Left kidney (tissue), 2 donors: ENCODE measurements around the gene NEMF. TPM values are rescaled to one million over a fixed set of nuclear protein-coding genes. Genes with fewer than 3 reads are reported as not detected.
"Not testable (repeated sequence)": the region's sequence is repeated elsewhere in the genome, so short reads cannot be mapped to it uniquely, and the experiment has no call there.

Source experiments
- DNase-seq: peaks from one replicate; pipeline ENCODE4 v3.0.0-alpha.2; 2013
- polyA plus RNA-seq: library from polyadenylated mRNA; unstranded; fragments of 120-200 nt; gene quantifications from one replicate; pipeline ENCODE4 v1.2.1, GENCODE V29; 2013; ENCODE audit not compliant: insufficient read length

The NEMF gene
- polyA plus RNA-seq, 1 donor = 97.8 TPM

- no peak for DNase-seq
Observed at GRCh38 chr14:49879646-49880204, 27.1 kb upstream of the NEMF start.

DNA sequence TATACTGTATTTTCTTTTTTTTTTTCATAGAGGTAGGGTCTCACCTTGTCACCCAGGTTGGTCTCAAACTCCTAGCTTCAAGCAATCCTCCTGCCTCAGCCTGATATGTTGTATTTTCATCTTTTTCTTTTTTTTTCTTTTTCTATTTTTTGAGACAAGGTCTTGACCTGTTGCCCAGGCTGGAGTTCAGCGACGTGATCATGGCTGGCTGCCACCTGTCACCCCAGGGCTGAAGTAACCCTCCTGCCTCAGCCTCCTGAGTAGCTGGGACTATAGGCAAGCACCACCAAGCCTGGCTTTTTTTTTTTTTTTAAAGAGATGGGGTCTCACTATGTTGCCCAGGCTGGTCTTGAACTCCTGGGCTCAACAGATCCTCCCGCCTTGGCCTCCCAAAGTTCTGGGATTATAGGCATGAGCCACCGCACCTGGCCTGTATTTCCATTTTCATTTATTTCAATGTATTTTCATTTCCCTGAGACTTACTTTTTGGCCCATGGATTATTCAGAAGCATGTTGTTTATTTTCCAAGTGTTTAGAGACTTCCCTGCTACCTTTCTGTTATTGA is 24.1 kb upstream of the NEMF start:
- no peak for DNase-seq

- DNase-seq = no peak
Observed at GRCh38 chr14:49875640-49876198, 23.1 kb upstream of the NEMF start.

DNA sequence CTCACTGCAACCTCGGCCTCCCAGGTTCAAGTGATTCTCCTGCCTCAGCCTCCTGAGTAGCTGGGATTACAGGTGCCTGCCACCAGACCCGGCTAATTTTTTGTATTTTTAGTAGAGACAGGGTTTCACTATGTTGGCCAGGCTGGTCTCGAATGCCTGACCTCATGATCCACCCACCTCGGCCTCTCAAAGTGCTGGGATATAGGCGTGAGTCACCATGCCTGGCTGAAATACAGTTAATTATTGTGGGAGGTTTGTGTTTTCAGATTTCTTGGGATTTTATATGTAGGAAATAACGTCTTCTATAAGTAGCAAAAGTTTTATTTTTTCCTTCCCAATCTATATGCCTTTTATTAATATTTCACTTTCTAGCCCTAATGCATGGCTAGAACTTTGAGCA is 21.0 kb upstream of the NEMF start:
- not testable (repeated sequence) for DNase-seq

DNA sequence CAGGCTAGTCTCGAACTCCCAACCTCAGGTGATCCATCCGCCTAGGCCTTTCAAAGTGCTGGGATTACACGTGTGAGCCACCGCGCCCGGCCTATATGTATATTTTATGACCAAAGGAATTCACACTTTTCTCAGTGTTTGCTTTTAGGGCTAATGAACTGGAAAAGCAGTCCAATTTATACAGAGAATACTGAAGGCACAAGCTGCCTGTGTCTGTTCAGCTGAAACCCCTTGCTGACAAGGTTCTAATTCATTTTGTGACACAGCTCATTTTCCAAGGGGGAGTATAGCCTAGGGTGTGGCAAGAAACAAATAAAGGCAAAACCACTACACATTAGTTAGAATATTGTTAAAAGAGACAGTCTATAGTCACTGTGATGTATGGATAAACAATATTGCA is 18.3 kb upstream of the NEMF start:
- DNase-seq = no peak

- no peak for DNase-seq
Observed at GRCh38 chr14:49868720-49869114, 16.1 kb upstream of the NEMF start.

DNA sequence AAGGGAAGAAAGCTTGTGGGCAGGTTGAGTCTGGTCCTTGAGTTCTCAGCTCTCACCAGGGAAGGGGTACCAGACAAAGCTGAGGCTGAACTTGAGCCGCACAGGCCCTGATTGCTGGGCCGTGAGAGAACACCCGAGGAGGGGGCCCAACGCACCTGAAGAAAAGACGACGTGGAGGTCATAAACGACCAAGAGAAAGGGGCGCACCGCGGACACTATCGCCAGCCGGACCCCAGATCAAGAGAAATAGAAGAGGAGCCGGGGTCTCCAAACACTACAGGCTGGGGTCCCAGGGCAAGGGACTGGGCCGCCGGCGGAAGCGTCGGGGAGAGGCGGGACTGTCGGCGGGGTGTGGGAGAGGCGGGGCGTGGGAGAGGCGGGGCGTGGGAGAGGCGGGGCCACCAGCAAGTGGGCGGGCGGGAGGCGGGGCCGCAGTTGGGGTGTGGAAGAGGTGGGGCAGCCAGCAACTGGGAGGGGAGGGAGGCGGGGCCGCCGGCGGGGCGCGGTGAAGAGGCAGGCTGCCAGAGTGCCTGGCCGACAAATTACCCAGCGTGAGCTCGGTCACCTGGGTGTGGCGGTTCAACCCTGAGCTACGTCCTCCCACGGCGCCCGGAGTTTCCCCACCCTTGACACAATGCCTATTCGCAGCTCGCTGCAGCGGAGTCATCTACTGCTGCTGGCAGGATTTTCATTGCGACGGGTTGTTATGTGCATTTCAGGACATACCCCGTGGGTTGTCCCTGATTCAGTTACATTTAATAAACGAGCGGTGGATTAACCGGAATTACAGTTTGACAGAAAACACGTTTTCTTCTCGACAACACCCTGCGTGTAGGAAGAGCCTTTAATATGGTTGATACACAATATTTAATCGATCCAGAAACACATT is 15.5 kb upstream of the NEMF start:
- peak; percentile 90 for DNase-seq

GRCh38 chr14:49865431-49865859 is 12.9 kb upstream of the NEMF start:
- DNase-seq = no peak

- no peak for DNase-seq
Observed at GRCh38 chr14:49863487-49864281, 11.1 kb upstream of the NEMF start.

GRCh38 chr14:49862089-49862673 is 9.6 kb upstream of the NEMF start:
- DNase-seq = peak; percentile 92

DNA sequence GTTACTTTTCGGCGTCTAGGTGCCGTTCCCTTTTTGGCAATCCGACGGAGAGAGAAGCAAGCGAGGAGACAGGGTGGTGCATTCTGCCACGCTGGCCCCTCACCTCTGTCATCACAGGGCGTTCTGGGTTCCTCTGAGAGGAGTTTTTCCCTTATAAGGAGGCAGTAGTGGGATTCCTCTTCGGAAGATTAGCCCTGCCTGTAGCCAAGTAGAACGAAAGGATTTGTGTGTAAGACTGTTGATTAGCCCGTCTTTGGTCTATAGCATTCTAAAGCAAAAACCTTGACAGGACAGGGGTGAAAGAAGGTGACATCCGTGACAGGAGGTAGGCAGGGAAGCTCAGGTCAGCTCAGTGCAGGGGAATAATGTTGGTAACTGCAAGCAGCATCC is 9.1 kb upstream of the NEMF start:
- DNase-seq = peak; percentile 77

DNA sequence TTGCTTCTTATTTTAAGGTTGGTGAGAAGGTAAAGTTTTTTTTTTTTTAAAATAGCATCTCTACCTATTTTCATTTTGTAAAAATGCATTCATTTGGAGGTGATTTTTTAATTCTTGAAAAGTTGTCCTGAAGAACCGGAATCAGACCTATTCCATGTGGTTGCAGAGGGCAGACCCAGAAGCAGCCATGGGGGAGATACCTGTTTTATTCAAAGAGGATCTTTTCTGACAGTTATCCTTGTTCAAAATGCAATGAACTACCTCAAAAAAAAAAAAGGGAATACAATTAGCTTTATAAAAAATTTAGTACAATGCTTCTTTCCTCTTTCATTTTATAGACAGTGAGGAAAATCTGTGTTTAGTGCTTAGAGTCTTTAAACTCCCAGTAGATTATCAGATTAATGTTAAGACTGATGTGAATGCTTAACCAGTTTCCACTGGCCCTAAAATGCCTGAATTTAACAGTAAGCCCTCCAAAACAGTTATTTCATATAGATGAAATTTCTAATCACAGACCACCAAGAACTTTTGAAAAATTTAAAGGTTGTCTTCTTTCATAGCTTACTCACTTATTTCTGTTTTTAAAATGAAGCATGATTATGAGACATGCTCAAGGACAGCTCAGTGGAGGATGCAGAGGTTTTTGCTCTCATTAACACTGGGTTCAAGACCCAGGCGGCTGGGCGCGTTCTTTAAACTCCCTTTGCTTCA is 8.6 kb upstream of the NEMF start:
- DNase-seq = no peak

GRCh38 chr14:49858383-49858782 is 5.8 kb upstream of the NEMF start:
- DNase-seq = no peak

GRCh38 chr14:49857427-49858003 is 4.9 kb upstream of the NEMF start:
- no peak for DNase-seq

DNA sequence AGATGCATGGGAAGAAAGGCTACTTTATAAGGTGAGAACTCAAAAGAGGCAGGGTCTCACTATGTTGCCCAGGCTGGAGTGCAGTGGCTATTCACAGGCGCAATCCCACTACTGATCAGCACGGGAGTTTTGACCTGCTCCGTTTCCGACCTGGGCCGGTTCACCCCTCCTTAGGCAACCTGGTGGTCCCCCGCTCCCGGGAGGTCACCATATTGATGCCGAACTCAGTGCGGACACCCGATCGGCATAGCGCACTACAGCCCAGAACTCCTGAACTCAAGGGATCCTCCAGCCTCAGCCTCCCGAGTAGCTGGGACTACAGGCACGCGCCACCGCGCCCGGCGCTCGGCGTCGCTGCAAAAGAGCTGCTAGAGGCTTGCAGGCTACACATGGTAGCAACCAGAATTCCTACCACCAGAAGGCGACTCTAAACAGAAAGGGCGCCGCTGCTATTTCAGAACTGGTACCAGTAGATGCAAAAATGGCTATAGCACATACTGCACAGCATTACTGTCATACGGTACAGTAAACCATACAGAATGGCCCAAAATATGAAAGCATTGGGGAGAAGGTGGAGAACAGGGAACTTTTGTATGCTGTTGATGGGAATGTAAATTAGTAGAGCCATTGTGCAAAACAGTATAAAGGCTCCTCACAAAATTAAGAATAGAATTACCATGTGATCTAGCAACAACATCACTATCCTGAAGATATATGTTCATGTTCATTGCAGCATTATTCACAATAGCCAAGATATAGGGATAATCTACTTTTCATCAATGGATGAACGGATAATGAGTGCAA is 1.2 kb upstream of the NEMF start:
- peak; percentile 78 for DNase-seq

GRCh38 chr14:49853158-49853477 is 530 bp upstream of the NEMF start:
- DNase-seq = no peak

DNA sequence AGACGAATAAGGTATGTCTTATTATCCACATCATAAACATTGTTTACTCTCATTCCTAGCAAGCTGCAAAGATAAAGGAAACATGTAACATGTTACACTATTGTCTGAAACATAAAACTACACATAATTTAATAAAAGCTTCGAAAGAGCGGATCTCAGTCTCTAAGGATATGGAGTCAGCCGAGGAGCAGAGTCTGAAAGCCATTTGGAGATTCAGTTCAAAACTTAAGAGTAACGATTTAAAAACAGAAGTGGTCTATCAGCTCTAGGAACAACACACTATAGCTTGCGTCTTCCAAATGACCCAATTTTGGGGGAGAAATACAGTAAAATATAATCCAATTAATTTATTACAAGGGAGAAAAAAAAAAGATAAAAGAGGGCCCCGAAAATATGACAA is 775 bp downstream of the NEMF start:
- no peak for DNase-seq

DNA sequence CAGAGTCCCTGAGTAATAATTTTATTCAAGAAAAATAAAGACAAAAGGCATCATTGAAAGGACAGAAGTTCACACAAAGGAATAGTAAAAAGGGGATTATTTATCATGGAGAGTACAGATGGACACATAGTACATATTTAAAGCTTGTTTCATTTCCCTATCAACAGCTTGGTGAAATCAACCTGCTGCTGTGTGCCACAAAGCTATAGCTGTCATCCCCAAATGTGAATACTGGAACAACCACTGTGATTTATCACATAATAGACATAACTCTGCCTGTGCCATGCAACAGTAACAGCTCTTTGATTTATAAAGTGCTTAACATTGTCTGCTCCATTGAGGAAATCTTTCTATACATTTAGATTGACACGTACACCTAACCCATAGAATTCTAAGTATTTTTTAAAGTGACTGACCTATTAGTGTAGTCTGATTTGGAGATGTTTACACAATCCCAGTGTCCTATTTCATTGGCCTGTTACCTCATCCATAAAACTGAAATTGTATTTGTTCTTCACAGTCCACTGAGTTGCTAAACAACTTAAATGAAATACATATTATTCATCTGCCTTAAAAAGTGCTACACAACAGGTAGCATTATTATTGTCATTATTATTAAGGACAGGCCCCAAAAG is 3.3 kb downstream of the NEMF start:
- DNase-seq = no peak

DNA sequence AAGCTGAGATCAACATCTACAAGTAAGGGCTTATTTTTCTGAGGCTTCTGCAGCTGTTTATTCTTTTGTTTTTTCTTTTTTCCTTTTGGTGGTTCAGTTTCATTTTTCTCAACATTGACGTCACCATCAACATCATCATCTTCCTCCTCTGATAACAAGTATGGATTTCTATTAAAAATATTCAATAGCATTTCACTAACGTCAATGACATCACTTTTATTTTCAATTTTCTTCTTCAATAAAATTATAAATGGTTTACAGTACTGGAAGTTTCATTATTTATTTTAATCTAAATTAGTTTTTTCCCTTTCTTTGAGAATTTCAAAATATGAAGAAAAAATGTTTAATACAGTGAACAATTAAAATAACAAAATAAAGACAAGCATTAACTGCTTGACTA is 23.9 kb downstream of the NEMF start:
- no peak for DNase-seq

DNA sequence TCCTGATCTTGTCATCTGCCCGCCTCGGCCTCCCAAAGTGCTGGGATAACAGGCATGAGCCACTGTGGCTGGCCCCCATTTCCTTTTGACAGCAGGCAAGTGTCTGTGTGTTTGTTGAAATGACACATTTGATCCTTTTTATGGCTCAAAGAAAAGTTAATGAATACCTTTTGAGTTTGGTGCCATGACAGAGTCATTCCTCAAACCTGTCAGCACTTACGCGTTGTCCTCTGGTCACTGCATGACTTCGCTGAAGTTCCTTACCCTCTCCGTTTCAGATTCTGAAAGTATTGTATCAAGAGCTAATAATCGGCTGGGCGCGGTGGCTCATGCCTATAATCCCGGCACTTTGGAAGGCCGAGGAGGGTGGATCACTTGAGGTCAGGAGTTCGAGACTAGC is 32.4 kb downstream of the NEMF start:
- DNase-seq = no peak
